Measurements from ENCODE around the gene UVRAG.

The UVRAG gene

DNA sequence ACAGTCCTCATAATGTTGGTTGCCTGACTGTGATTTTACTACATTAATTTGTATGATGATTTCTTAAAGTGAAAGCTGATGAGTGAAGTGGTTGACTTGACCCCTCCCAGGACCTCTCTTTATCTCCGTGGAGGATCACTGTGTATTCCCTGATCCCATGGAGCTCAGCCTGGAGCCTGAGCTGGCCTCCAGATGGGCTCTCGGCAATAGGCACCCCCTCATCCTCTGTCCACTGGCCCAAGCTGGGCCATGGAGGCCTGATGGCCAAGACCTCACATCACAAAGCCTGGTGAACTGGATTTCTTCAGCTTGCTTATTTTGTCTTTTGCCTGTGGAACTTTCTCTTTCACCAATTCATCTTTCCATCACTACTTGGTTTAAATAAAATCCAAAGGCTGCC, 316.1 kb downstream of the UVRAG start:
- no peak for DNase-seq

DNA sequence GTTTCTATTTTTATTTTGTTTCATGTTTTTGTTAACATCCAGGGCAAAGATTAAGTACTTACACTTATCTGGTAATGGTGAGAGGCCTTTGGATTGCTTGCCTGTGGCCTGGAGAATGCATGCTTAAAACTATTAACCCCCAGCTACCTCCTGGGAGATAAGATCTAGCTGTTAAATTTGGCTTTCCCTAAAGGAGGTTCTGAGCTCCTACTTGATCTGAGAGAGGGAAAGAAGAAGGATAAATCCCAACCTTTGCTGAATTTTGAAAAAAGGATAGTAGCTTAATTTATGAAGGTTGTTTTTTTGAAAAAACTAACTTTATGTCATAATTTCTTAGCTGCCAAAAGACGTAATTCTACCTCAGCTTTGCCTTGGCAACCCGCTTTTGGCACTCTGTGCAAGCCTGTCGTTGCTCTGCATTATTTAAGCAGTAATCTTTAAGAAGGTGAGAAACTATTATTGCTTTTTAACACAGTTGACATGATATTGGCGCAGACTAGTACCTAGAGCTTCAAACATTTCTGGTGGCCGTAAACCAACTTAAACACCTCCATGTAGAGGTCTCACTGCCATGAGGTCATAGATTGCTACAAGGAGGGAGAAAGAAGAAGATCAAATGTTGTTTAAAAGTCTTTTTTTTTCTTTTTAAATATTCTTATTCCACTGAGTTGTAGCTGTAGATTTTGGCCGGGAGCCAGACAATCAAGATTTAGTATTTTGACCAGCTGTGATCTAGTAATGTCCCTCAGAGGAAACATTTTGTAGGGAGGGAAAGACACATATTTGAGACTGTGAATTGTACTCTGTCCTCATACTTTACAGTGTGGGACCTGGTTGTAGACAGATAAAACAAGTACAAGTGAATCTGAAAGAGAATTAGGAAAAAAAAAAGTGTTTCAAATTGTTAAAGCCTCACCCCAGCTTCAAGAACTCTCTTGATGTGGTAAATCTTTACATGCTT, 316.9 kb downstream of the UVRAG start:
- DNase-seq, result no peak

DNA sequence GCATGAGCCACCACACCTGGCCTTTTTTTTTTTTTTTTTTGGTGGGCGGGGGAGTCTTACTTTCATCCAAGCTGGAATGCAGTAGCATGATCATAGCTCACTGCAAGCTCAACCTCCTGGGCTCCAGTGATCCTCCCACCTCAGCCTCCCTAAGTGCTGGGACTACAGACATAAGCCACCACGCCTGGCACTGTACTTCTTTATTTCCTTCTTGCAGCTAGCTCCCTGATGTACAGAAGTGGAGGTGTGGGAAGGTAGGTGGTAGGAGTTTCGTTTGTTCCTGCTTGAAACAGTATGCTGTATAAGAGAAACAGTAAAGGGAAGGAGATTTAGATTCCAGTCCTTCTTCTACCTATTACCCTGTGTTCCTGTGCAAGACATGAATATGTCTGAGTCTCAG, 319.2 kb downstream of the UVRAG start:
- no peak for DNase-seq

DNA sequence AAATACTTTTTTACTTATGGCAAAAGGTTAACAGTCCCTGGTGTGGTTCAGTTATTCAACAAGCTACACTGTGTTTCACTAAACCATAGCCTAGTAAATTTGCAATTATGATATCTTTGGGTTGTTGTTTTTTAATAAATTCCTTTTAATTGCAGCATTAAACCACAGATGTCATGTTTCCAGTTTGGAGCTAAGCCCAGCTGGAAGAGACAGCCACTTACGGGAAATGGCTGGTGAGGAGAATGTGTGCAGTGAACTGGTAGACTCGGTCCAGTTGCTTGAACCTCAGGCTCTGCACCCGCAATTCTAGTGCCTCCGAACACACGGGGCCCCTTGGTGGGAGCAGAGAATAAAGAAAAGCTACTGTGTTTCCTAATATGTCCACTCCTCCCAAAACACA, 320.5 kb downstream of the UVRAG start:
- DNase-seq, result no peak

DNA sequence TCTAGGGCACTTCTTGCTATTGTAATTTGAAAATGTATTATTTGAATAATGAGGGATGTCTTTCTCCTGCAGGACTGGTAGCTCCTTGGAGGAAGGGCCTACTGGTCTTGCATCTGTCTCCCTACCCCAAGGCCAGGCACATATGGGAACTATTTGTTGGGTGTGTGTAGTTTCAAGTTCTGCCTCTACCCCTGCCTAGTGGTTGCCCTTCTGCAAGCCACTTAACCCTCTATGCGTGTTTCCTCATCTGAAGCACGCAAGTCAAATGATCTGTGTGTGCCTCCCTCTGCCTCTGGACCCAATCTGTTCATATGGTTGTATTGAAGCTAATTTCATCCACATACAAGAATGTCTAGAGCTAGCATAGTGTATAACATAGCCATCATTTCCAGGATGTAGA, 324.3 kb downstream of the UVRAG start:
- DNase-seq, result no peak

DNA sequence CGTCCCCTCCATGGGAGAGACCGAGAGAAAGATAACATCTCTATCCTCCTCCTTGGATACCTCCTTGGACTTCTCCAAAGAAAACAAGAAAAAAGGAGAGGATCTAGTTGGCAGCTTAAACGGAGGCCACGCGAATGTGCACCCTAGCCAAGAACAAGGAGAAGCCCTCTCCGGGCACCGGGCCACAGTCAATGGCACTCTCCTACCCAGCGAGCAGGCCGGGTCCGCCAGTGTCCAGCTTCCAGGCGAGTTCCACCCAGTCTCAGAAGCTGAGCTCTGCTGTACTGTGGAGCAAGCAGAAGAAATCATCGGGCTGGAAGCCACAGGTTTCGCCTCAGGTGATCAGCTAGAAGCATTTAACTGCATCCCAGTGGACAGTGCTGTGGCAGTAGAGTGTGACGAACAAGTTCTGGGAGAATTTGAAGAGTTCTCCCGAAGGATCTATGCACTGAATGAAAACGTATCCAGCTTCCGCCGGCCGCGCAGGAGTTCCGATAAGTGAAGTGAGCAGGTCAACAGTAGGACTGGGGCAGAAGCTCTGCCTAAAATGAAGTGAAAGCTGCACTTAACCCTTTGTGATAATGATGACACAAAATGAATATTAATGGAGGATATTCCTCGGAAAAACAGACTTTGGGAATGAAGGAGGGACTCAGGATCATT, 326.0 kb downstream of the UVRAG start:
- DNase-seq, result no peak

DNA sequence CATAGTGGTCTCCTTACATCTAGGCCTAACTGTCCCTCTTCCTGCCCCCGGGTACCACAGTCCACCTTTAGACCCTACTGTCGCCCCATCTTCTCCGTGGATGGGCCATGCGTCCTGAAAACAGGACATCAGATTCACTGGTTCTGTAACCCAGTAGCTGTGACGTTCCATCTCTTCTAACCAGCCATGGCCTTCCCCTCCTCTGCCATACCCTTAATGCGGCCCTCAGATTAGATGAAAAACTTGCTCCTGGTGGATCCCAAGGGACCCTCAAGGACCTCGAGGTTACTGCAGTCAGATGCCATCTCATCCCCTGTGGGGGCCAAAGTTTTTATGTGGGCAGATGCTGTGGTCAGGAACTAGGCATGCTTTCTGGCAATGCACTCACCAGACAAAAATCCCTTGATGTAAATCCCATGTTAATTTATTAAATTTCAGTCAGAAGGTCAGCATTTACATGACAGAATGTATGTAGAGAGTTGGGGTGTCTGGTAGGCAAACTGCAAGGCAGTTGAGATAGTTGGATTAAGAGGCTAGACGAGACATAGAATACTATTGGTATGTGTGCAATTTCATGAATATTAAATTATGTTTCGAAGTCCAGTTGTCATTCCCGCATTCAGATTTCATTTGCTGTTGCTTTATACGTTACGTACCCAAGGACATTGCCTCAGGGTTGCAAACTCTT, 327.0 kb downstream of the UVRAG start:
- DNase-seq, result no peak

DNA sequence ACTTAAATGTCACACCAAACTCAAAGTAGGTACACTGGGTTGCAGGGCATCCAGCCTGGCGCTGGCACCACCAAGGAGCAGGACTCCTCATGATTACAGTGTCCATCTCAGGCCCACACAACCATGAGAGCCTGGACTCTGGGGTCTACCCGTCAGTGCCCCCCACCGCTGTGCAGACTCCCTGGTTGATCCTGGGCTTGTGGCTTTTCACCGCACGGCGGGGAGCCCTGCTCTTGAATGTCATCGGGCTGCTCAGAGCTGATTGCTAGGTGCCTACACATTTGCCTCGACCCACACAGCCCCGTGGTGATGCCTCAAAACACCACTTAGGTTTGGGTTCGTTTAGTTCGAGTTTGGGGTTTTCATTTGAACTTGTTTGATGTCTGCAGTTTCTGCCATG, 328.3 kb downstream of the UVRAG start:
- no peak for DNase-seq

DNA sequence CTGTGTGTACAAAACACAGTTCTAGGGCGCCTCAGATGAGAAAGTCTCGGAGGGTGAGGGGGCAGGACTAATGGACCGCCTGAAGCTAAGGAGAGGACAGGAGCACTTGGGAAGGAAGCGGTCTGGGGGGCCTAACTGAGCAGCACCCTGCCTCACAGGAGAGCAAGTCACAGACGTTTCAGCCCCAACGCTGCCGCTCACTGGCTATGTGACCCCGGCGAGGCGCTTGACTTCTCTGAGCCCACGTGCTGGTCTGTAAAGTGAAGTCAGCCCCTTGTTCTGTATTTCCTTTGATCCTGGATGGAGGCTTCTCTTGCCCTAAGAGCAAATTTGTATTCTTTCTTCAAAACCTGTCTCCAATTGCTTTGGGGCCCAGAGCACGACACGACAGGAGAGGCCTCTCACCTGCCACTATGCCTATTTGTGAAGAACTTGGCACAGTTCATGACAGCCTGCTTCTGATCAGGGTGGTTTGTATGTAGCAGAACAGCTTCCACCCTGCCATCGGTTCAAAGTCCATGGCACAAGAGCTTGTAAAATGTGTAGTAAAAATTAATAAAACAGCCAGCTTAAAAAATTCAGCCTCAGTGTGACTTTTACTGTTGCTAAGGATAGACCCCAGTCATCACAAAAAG, 332.2 kb downstream of the UVRAG start:
- no peak for DNase-seq

DNA sequence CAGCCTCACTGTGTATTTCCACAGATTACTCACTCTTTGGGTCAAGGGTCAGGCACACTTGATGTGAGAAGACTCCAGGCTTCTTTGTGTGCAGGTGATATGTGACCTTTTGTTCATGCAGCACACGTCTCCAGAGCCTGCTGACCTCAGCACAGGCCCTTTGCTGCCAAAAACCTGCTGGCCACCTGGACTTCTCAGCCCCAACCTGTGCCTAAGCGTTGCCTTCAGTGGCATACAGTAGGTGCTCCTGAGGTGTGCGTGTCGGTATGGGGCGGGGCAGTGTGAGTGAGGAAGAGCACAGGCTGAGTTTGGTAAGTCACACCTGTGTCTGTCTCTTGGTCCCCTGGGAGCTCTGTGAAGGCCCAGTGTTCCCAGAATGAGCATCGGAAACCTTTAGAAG, 333.2 kb downstream of the UVRAG start:
- DNase-seq, result no peak

DNA sequence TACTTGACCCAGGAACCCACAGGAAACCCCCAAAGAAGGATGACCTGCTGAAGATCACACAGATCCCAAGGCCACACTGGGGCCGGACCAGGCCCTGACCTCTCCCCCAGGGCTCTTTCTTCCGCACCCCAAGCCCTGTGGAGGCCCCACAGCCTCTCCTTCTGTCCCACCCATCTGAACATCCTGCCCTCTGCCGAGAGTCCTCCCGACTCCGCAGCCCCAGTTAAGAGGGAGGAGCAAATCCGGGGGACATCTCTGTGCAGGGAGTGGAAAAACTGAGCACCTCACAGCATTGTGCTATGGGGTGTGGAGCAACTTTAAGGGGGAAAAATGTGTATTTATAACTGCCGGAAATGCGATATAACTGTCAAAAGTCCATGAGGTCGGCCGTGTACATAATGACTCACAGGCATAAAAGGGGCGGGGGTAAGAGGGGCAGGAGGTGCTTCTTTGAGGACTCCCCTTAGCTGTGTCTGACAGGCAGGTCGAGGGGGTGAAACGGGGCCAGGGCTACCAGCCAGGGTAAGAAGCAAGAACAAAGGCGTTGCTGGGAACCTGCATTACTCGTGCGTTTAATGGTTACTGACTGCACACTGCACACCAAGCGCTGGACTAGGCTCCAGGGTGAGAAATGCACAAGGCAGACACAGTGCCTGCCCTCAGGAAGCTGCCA, 334.1 kb downstream of the UVRAG start:
- no peak for DNase-seq

DNA sequence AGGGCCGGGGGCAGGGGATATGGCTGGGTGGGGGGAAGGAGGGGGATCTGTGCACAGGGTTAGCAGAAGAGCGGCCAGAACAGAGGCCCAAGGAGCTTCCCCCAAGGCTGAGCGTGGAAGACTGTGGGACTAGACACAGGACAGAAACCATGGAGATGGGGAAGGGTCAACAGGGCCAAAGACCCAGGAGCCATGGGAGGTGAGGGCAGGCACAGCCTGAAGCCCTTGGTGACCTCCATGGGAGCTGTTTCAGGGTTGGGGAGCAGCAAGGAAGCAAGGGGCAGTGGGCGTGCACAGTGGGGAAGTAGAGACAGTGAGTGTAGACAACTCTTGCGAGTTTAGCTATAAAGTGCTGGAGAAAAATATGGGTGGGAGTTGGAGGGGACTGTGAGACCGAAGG, 334.7 kb downstream of the UVRAG start:
- DNase-seq, result no peak

DNA sequence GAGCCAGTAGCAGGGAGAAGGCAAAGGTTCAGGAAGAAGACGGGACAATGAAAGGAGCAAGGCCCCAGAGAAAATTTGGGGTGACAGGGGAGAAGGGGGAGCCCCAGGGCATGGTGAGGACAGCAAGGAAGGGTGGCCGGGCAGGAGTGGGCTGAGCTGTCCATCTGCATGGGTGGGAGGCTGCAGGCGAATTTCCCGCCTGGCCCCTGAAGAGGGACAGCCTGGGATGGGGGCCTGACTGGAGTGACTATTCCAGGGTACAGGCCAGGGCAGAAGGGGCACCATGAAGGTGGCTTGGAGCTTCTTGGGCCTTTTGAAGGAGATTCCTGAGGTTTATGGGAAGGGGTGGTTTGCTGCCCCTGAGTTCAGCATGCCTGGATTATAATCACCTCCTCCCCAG, 335.1 kb downstream of the UVRAG start:
- DNase-seq, result no peak

DNA sequence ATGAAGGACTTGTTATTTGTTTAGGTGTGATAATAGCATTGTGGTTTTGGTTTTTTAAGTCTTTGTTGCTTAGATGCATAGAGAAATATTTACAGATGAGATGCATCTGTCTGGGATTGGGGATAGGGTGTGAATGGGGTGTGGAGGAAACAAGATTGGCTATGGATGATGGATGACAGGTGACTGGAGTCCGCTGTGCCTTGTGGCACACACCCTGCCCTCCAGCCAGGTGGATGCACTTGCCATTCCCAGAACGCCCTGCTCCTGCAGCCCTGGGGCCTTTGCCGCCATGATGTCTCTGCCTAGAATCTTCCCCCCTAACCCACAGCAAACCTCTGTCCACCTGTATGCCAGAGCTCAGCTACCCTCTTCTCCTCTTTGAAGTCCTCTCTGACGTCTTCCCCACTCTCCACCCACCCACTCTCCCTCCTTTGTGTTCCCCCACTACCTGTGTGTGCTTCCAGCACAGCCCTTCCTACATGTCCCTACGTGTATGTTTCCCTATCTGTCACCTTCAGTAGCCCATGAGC, 336.6 kb downstream of the UVRAG start:
- no peak for DNase-seq

DNA sequence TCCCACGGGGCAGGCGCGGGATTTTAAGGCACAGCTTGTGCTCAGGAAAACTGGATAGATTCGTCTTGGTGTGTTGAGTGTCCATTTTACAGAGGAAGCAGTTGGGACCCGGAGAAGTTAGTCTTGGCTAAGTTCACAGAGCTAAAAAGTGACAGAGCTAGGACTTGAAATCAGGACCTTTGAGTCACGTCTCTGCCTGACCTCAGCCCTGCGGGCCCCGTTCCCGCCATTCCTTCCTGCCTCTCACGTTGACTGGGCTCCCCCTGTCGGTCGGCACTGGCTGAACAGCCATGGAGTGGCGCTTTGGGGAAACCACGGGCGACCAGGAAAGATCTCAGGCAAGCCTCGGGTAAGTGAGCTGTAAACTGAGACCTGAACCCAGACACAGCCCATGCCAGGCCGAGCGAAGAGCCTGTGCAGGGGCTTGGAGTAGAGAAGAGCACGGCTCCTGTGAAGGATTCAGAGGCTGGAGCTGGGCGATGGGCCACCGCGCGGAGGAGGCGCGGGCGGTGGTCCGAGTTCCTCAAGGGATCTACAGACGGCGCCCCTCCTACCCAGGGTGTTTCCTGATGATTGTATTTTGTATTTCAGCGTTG, 337.2 kb downstream of the UVRAG start:
- no peak for DNase-seq

DNA sequence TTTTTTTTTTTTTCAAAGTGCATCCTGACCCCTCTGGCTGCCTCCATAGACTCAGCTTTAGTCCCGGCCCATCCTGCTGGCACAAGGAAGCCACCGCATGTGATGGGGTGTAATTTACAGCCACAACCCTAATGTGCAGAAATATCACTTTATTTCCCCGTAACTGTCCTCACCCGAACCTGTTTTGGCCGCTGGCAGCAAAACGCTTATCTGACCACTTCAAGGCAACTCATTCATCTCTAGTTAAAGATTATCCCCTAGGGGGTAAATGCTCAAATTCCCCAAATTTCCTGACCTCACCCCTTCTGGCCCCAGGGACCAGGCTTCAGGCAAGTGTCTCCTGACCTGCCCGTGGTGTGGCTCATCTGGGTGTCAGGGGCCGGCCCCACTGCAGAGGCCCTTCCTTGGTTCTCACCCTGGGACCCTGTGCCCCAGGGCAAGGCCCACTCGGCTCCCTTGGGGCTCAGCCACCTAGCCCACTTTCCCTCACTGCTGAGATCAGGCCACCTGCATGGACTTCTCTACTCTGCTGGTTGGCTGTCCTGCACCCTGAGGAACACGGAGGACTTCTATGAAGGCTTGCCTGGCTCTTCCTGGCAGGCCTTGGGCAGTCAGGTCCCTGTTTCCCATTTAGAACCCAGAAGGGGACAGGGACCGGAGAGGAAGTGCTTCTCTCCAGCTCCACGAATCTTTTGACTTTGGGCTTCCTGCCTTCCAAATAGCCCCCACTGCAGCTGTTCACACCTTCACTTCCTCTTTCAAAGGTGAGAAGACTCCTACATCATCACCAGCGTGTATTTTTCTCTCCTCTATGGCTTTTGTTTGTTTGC, 337.9 kb downstream of the UVRAG start:
- no peak for DNase-seq

DNA sequence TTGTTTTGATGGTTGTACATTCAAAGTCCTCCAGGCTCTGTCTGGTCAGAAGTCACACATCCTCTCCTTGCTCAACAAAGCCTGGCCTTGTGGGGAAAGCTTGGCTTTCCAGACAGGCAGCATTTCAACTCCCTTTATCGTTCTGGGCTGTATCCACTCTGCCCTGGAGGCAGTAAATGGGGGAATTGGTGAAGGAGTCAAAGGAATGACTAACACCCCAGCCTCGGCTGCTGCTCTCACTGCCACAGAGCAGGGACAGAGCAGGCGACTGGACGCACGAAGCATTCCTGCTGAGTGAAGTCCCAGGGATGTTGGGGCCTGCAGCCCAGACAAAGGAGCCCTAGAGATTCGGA, 338.5 kb downstream of the UVRAG start:
- no peak for DNase-seq

DNA sequence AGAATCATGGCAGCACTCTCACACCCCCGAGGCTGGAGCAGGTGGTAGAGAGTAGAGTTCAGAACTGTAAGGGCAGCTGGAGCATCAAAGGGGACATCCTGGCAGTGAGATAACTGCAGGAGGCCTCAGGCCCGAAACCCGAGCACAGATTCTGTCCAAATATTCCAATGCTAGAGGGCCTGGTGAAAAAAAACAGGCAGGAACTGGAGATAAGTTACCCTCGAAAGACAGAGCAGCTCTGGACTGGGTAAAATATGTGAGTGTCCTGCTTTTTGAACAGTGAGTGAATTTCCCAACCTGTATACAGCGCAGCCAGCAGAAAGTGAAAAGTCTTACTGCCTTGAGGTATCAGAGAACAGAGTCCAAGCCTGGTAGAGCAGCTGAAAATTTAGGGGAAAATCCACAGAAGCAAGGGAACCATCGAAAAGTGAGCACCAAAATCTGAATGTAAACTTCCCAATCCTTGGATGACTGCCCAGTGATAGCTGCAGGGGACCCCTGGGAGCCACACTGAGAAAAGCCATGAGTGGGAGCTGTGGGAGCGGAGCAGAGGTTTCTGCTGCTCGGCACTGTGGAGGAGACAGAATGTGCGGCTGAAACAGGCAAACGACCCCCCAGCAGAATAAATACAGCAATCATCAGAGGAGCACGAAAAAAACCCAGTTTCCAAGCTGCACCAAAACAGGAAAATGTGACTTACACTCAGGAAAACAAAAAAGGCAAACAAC, 340.7 kb downstream of the UVRAG start:
- no peak for DNase-seq

DNA sequence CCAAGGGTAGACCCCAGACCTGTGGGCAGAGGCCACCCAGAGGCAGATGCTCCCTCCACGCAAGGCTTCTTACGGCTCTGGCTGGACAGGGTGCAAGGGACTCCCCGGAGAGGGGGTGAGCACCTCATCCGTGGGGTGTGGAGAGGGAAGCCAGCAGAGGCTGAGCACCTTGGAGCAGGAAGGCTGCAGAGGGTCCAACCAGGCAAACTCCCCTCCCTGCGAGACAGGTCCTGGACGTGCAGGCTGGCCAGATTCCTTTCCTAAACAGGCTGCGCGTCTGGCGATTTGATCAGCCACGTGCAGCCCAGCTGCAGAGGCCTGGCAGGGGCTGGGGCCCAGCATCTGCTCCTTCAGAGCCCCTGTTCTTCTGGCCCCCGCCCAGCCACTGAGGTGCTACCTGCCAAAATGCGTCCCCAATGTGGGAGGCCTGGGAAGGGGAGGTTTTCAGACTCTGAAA, 342.0 kb downstream of the UVRAG start:
- DNase-seq, result no peak

DNA sequence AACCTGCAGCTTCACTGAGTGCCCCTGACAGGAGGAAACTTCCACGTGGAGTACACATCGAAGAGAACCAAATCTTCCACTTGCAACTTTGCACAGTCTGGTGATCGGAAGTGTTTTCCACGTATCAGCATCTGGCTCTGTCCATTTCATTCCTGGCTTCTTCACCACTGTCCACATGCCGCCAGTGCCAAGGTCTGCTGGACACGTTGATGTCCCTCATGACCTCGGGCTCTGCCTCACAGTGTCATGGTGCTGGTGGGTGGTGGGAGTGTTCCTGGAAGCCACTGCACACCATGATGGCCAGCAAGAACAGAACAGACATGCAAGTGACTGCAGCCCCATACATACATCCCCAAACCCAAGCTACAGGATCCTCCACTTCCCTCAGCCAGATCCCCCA, 342.9 kb downstream of the UVRAG start:
- no peak for DNase-seq

Measured in NCI-H1417 treated with DMSO at 0.1 percent for 48 hours (cell line).